ENCODE measurements around the gene PHOSPHO2.

The PHOSPHO2 gene

GRCh38 chr2:169718930-169719504, 24.7 kb downstream of the PHOSPHO2 start:
- DNase-seq = no peak

- no peak for DNase-seq
These were observed 26.7 kb downstream of the PHOSPHO2 start for GRCh38 chr2:169721016-169721415.

GRCh38 chr2:169727065-169727464, 32.8 kb downstream of the PHOSPHO2 start:
- DNase-seq = no peak

- no peak for DNase-seq
These were observed 35.0 kb downstream of the PHOSPHO2 start for GRCh38 chr2:169729274-169729605.

- no peak for DNase-seq
These were observed 37.8 kb downstream of the PHOSPHO2 start for GRCh38 chr2:169732075-169732474.

GRCh38 chr2:169732583-169733358, 38.5 kb downstream of the PHOSPHO2 start:
- no peak for DNase-seq

- peak; percentile 36 for DNase-seq
These were observed 40.0 kb downstream of the PHOSPHO2 start for GRCh38 chr2:169734169-169734847.

- no peak for DNase-seq
These were observed 41.4 kb downstream of the PHOSPHO2 start for GRCh38 chr2:169735623-169736022.

- no peak for DNase-seq
These were observed 42.6 kb downstream of the PHOSPHO2 start for GRCh38 chr2:169736902-169737301.

- no peak for DNase-seq
These were observed 44.4 kb downstream of the PHOSPHO2 start for GRCh38 chr2:169738566-169739229.

- no peak for DNase-seq
These were observed 45.1 kb downstream of the PHOSPHO2 start for GRCh38 chr2:169739351-169739750.

GRCh38 chr2:169743549-169743948, 49.3 kb downstream of the PHOSPHO2 start:
- DNase-seq = no peak

- no peak for DNase-seq
These were observed 52.0 kb downstream of the PHOSPHO2 start for GRCh38 chr2:169746240-169746639.

GRCh38 chr2:169748319-169748718, 54.0 kb downstream of the PHOSPHO2 start:
- no peak for DNase-seq
